GM12891 (cell line): ENCODE data around the gene TTC39A.

Source experiments
- POLR2A ChIP-seq: IDR thresholded peaks from 2 replicates; pipeline ENCODE4 v1.6.1; 2011; ENCODE audit warnings: low read depth, low read length, control low read depth
- POLR2AphosphoS5 ChIP-seq: IDR thresholded peaks from 2 replicates; pipeline ENCODE4 v1.6.1; 2011; ENCODE audit warnings: low read depth, low read length, control low read depth
- POU2F2 ChIP-seq: IDR thresholded peaks from 2 replicates; pipeline ENCODE4 v1.6.1; 2011; ENCODE audit warnings: low read depth, mild to moderate bottlenecking, control low read depth, low read length, moderate library complexity
- SPI1 ChIP-seq: IDR thresholded peaks from 2 replicates; pipeline ENCODE4 v1.6.1; 2011; ENCODE audit warnings: low read depth, low read length, control low read depth
- TAF1 ChIP-seq: IDR thresholded peaks from 2 replicates; pipeline ENCODE4 v1.6.1; 2011; ENCODE audit warnings: low read depth, low read length, control low read depth

- no peak for TF ChIP-seq POLR2A
- TF ChIP-seq TAF1: no peak
- TF ChIP-seq POLR2AphosphoS5: no peak
- TF ChIP-seq SPI1: no peak
- TF ChIP-seq POU2F2: no peak
Observed at GRCh38 chr1:51302746-51303145, 27.6 kb downstream of the TTC39A start.
